D721Med (cell line): ENCODE results near the gene RAB23.

Source experiments
- DNase-seq: peaks from one replicate; pipeline ENCODE4 v3.0.0; 2011; ENCODE audit warnings: low spot score; ENCODE audit not compliant: insufficient read length
- FAIRE-seq: peaks from 2 replicates; lab custom pipeline; 2011; peaks lifted over from hg19 to GRCh38; lab: Jason Lieb, UNC
- TF ChIP-seq, protein P1 (sequence below): IDR thresholded peaks from 2 replicates; pipeline ENCODE4 v1.5.1; 2012; ENCODE audit warnings: mild to moderate bottlenecking, control low read depth; ENCODE audit not compliant: insufficient read depth; ENCODE audit errors: missing control alignments

Gene RAB23

DNA sequence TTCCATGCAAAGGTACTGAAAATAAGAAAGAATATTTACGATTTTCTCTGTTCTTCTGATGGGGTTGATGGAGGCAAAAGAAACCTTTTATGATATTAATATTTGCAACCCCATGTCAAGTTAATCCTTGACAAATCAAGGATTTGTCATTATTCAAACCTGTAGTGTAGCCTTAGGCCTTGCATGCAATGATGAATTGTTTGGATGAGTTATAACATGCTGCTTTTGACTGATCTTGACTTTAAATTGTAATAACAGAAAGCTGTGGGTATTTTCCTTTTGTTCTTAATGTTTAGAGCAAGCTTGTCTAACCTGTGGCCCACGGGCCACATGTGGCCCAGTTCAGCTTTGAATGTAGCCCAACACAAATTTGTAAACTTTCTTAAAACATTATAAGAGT is 63.0 kb downstream of the RAB23 start:
- FAIRE-seq (no peak), DNase-seq (no peak)
- TF ChIP-seq, protein P1, sequence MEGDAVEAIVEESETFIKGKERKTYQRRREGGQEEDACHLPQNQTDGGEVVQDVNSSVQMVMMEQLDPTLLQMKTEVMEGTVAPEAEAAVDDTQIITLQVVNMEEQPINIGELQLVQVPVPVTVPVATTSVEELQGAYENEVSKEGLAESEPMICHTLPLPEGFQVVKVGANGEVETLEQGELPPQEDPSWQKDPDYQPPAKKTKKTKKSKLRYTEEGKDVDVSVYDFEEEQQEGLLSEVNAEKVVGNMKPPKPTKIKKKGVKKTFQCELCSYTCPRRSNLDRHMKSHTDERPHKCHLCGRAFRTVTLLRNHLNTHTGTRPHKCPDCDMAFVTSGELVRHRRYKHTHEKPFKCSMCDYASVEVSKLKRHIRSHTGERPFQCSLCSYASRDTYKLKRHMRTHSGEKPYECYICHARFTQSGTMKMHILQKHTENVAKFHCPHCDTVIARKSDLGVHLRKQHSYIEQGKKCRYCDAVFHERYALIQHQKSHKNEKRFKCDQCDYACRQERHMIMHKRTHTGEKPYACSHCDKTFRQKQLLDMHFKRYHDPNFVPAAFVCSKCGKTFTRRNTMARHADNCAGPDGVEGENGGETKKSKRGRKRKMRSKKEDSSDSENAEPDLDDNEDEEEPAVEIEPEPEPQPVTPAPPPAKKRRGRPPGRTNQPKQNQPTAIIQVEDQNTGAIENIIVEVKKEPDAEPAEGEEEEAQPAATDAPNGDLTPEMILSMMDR, result no peak

DNA sequence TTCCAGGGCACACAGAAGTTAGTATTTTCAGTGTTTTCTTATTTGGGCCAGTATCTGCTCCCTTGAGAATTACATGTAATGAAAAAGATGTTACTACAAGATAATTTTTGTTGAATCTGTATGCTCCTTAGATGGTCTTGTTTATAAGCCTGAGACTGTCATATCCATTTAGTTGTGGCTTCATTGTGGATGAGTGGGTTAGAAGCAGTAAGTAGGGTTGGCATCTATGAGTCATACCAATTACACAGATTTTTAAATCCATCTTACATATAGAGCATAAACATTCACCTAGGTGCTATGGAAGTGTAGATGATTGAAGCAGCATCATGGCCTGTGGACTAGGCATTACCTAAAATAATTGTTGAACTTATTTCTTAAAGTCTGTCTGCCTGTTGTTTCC is 63.4 kb downstream of the RAB23 start:
- DNase-seq (no peak), FAIRE-seq (no peak)
- TF ChIP-seq, protein P1, result no peak

DNA sequence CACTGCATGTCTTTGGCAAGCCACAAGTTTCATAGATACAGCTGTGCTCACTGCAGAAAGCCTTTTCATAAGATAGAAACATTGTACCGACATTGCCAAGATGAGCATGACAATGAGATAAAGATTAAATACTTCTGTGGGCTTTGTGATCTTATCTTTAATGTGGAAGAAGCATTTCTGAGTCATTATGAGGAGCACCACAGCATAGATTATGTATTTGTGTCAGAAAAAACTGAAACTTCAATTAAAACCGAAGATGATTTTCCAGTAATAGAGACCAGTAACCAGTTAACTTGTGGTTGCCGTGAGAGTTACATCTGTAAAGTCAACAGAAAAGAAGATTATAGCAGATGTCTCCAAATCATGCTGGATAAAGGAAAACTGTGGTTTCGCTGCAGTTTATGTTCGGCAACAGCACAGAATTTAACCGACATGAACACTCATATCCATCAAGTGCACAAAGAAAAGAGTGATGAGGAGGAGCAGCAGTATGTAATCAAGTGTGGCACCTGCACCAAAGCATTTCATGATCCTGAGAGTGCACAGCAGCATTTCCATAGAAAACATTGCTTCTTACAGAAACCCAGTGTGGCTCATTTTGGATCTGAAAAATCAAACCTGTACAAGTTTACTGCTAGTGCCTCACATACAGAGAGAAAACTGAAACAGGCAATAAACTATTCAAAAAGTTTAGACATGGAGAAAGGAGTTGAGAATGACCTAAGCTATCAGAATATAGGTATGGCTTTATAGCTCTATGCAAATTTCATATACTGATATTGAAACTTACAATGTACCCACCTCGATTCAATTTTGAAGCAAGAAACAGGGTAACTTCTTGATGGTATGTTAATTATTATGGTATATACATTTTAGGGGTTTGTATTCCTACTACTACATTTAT is 73.9 kb downstream of the RAB23 start:
- TF ChIP-seq, protein P1, result no peak
- FAIRE-seq (no peak), DNase-seq (no peak)

DNA sequence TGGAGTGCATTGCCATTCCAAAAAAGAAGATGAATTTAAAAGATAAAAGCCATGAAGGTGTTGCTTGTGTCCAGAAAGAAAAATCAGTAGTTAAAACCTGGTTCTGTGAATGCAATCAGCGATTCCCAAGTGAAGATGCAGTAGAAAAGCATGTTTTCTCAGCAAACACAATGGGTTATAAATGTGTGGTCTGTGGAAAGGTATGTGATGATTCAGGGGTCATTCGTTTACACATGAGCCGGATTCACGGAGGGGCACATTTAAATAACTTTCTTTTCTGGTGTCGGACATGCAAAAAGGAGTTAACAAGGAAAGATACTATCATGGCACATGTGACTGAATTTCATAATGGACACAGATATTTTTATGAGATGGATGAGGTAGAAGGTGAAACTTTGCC is 74.7 kb downstream of the RAB23 start:
- TF ChIP-seq, protein P1, result no peak
- FAIRE-seq, result peak; percentile 46
- DNase-seq, result no peak

DNA sequence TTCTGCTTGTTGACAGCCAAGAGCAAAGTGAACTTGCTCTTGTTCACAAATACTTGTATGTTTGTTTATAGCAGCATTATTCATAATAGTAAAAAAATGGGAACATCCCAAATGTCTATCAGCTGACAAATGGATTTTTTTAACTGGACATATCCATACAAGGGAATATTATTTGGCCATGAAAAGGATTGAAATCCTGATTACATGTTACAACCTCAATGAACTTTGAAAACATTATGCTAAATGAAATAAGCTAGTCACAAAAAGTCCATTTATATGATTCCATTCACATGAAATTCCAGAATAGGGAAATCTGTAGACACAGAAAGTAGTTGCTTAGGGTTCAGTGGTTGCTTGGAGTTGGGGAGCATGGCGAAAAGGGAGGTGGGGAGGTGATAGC is 78.4 kb downstream of the RAB23 start:
- no peak for DNase-seq
- TF ChIP-seq, protein P1, result no peak
- no peak for FAIRE-seq

DNA sequence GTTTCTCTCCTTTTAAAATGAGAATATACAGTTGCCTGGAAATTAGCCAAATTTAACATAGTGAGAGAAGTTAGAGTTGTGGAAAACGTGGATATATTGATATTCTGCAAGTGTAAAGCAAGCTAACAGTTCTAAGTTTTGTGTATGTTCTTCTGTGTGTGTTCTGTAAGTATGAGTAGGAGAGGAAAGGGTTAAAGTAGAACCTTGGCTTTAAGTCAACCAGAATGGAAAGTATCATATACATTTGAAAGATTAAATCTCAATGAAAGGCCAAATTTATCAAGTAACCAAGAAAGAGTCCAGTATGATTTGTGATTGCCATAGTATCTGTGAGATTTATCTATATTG is 80.0 kb downstream of the RAB23 start:
- no peak for FAIRE-seq
- DNase-seq, result no peak
- TF ChIP-seq, protein P1, result no peak
